ENCODE data around the gene SP9. TPM values are rescaled to one million over a fixed set of nuclear protein-coding genes. Genes with fewer than 3 reads are reported as not detected.

Gene SP9
- total and polyA plus RNA-seq, 10 donors, result not detected

DNA sequence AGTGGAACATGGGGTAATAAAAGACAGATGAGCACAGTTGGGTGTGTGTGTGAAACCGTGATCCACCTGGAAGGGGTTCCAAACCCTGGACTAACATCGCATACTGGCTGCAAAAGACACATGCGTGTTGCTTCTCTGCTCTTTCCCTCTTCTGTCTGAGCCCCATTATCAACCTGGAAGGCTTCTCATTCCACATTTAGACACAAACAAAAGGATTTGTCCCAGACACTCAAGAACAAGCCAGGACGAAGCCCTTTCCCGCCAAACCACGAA lies 7.0 kb upstream of the SP9 start:
- H3K4me1 ChIP-seq, result peaks cover 11 to 44% (median 39%) of the 10 kb centered on the region in 6 donors
- peak overlapping the region in 1 of 8 donors; percentile 65 for H3K4me3 ChIP-seq
- WGBS, 5 donors, result 9 to 22% (median 16%) methylated on average over 6 of the region's 6 CpGs
- no peaks in the 10 kb centered on the region for H3K9me3 ChIP-seq
- no peaks in the 10 kb centered on the region for H3K36me3 ChIP-seq
- peaks cover 21 to 99% (median 79%) of the 10 kb centered on the region in 7 donors for H3K27me3 ChIP-seq (replicated peaks in 1 of 7)
- intact Hi-C loops (cut with DNase I; ENCODE audit: low total_unique reads), result no loop called here
- DNase-seq, result no peak
- no peak for TF ChIP-seq POLR2AphosphoS5 (IDR thresholded peaks at IDR 0.05)
- TF ChIP-seq, protein P1, sequence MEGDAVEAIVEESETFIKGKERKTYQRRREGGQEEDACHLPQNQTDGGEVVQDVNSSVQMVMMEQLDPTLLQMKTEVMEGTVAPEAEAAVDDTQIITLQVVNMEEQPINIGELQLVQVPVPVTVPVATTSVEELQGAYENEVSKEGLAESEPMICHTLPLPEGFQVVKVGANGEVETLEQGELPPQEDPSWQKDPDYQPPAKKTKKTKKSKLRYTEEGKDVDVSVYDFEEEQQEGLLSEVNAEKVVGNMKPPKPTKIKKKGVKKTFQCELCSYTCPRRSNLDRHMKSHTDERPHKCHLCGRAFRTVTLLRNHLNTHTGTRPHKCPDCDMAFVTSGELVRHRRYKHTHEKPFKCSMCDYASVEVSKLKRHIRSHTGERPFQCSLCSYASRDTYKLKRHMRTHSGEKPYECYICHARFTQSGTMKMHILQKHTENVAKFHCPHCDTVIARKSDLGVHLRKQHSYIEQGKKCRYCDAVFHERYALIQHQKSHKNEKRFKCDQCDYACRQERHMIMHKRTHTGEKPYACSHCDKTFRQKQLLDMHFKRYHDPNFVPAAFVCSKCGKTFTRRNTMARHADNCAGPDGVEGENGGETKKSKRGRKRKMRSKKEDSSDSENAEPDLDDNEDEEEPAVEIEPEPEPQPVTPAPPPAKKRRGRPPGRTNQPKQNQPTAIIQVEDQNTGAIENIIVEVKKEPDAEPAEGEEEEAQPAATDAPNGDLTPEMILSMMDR (IDR thresholded peaks at IDR 0.05 in 8 of 11, conservative IDR thresholded peaks at IDR 0.05 in 3 of 11), result no peak
- no peak for TF ChIP-seq POLR2A (IDR thresholded peaks at IDR 0.05)
- no peak overlapping the region for H3K27ac ChIP-seq

DNA sequence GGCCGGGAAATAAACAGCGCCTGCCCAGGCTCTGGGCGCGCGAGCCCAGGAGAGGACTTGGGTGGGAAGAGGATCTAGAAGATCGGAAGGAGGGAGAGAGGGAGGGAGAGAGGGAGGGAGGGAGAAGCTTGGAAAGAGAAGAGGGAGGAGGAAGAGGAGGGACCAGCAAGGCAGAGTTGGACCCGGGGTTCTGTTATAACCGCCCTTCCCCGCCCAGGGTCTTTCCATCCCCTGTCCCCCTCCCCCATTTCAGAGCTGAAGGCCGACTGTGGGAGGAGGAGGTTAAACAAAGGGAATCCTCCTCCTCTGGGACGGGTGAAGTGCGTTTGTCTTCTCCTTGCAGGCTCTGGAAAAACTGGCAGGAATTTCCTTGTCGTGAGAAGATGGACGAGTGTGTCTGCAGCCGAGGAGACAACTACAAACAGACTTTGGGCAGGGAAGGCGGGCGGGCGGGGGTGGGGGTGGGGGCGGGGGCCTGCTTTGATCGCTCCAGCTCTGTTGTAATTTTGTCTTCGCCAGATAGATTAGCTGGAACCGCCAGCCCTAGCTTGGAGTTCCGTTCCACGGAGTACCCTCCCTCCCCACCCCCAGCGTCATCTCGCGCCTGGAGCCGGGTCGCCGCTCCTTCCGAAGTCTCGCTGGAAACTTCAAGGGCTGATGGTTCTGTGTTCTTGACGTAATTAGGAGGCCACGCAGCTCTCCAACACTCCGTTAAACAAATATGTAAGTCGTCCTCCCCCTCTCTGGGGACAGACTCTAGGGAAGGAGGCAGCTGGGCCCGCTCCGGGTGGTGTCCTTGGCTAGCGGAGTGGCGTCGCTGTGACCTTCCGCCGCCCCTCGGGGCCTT lies 6.4 kb upstream of the SP9 start:
- no peak for DNase-seq
- Histone ChIP-seq H3K9me3 (no peaks in the 10 kb centered on the region), H3K27me3 (replicated peaks in 1 of 7) (peaks cover 24 to 99% (median 84%) of the 10 kb centered on the region in 7 donors), H3K4me3 (peak overlapping the region in 1 of 8 donors; percentile 25), H3K27ac (no peak overlapping the region), H3K36me3 (no peaks in the 10 kb centered on the region), H3K4me1 (peaks cover 11 to 49% (median 44%) of the 10 kb centered on the region in 6 donors)
- no peak for TF ChIP-seq POLR2AphosphoS5 (IDR thresholded peaks at IDR 0.05)
- no peak for TF ChIP-seq POLR2A (IDR thresholded peaks at IDR 0.05)
- TF ChIP-seq, protein P1 (IDR thresholded peaks at IDR 0.05 in 8 of 11, conservative IDR thresholded peaks at IDR 0.05 in 3 of 11), result no peak
- 5 to 8% (median 6%) methylated on average over 29 to 44 of the region's 44 CpGs for WGBS, 5 donors
- intact Hi-C loops (cut with DNase I; ENCODE audit: low total_unique reads), result no loop called here

DNA sequence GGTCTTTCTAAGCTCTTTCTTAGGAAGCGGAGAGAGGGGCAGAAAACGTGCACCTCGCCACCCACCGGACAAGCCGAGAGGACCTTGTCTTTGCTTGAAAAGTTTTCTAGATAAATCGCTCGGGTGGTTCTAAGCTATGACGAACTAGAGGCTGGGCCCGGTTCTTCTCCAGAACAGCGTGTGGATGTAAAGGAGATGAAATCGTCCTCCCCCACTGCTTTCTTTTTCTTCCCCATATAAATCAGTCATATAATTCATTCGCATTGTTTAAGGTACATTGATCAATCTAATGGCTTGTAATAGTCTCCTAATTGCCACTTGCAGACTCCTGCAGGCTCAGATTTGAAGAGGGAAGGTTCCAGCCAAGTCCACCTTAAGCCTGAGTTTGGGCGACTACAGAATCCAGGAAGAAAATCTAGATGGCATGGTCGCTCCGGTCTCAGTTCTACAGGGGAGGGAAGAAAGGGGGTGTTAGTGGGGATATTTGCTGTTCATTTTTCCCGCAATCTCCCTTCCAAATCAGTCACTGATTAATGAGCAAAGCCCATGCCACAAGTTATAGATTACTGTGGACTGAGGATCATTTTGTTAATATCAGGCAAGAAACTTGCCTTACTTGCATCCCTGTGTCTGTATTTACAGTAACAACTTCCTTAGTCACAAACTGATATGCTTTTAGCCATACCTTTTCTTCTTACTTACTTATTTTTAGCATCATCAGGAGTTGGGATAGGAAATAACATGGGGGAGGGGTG lies 5.6 kb upstream of the SP9 start:
- peak overlapping the region in 1 of 8 donors; percentile 25 for H3K4me3 ChIP-seq
- no peaks in the 10 kb centered on the region for H3K36me3 ChIP-seq
- TF ChIP-seq POLR2AphosphoS5 (IDR thresholded peaks at IDR 0.05), result peak in 1 of 3 donors; percentile 21
- TF ChIP-seq, protein P1 (IDR thresholded peaks at IDR 0.05 in 8 of 11, conservative IDR thresholded peaks at IDR 0.05 in 3 of 11), result no peak
- DNase-seq, result no peak
- no peak overlapping the region for H3K27ac ChIP-seq
- peaks cover 31 to 100% (median 91%) of the 10 kb centered on the region in 7 donors for H3K27me3 ChIP-seq (replicated peaks in 1 of 7)
- peaks cover 11 to 57% (median 52%) of the 10 kb centered on the region in 6 donors for H3K4me1 ChIP-seq
- H3K9me3 ChIP-seq, result no peaks in the 10 kb centered on the region
- intact Hi-C loops (cut with DNase I; ENCODE audit: low total_unique reads), result no loop called here
- 12 to 20% (median 15%) methylated on average over 16 of the region's 16 CpGs for WGBS, 5 donors
